Natural killer cell (primary cell): Measurements from ENCODE around the gene FKBP1A. TPM values are rescaled to one million over a fixed set of nuclear protein-coding genes. Genes with fewer than 3 reads are reported as not detected.

Experiments used
- ATAC-seq, 3 donors: fragments of 150-1000 bp in 2 of 3; fragments of 200-7000 bp in 1 of 3; cut with Tn5 transposase; 1 replicate in 1 of 3; 2 replicates in 2 of 3; pipeline ENCODE4 v1.10.0; 2021; ENCODE audit warnings: mild to moderate bottlenecking in 2 of 3, moderate library complexity in 2 of 3
- DNase-seq, 2 donors: peaks; one replicate each; pipeline versions ENCODE4 v3.0.0 to v3.0.0-alpha.2; 2013 to 2021; ENCODE audit warnings: mixed read lengths in 1 of 2
- H3K27ac ChIP-seq: one replicate; pipeline ENCODE4 v1.5.1; 2013; ENCODE audit warnings: mild to moderate bottlenecking, low read length
- H3K27me3 ChIP-seq: one replicate; pipeline ENCODE4 v1.6.1; 2013; ENCODE audit warnings: low read length; ENCODE audit not compliant: control insufficient read depth, insufficient read depth
- H3K36me3 ChIP-seq: one replicate; pipeline ENCODE4 v1.6.1; 2013; ENCODE audit warnings: low read length; ENCODE audit not compliant: control insufficient read depth, insufficient read depth
- H3K4me1 ChIP-seq: one replicate; pipeline ENCODE4 v1.6.1; 2013; ENCODE audit warnings: low read length; ENCODE audit not compliant: control insufficient read depth, insufficient read depth
- H3K4me3 ChIP-seq: one replicate; pipeline ENCODE4 v1.5.1; 2013; ENCODE audit warnings: low read length
- H3K9me3 ChIP-seq: one replicate; pipeline ENCODE4 v1.6.1; 2013; ENCODE audit warnings: low read length; ENCODE audit not compliant: control insufficient read depth, insufficient read depth
- H3K27ac Mint-ChIP-seq, 2 donors: one replicate each; pipeline ENCODE4 v1.8.0; 2022; ENCODE audit warnings: mild to moderate bottlenecking in 2 of 2, mixed read lengths in 2 of 2, moderate library complexity in 1 of 2
- H3K27me3 Mint-ChIP-seq, 2 donors: one replicate each; pipeline ENCODE4 v1.8.0; 2022; ENCODE audit warnings: low read depth in 2 of 2, mixed read lengths in 2 of 2
- H3K36me3 Mint-ChIP-seq: one replicate; pipeline ENCODE4 v1.8.0; 2022; ENCODE audit warnings: mixed read lengths
- H3K4me1 Mint-ChIP-seq, 2 donors: one replicate each; pipeline ENCODE4 v1.8.0; 2022; ENCODE audit warnings: mixed read lengths in 2 of 2
- H3K4me3 Mint-ChIP-seq: one replicate; pipeline ENCODE4 v1.8.0; 2022; ENCODE audit warnings: mild to moderate bottlenecking, moderate library complexity, mixed read lengths
- H3K9me3 Mint-ChIP-seq, 2 donors: one replicate each; pipeline ENCODE4 v1.8.0; 2022; ENCODE audit warnings: mixed read lengths in 2 of 2
- CTCF ChIP-seq: fragments of 200-600 bp; IDR thresholded peaks from one replicate; pipeline ENCODE4 v1.8.0; 2022; ENCODE audit warnings: antibody characterized with exemption
- WGBS: methylation state at CpG from one replicate; pipeline ENCODE4 v1.1.7; 2013; ENCODE audit warnings: missing lambda C conversion rate; ENCODE audit not compliant: insufficient coverage; 5-methylcytosine and 5-hydroxymethylcytosine counted together
- intact Hi-C: fragments of 100-400 bp; cut with micrococcal nuclease; formaldehyde crosslinking; loops from one replicate; pipeline ENCODE4 v1.14.2; 2022
- total RNA-seq, 4 donors: library from RNA; stranded (reverse); fragments of 120-200 nt in 1 of 4; gene quantifications; one replicate each; pipeline versions ENCODE4 v1.2.3 to v1.2.4, GENCODE V29; 2013 to 2022

FKBP1A gene
- total RNA-seq, 3 donors from 2014 or later (not counting 1 experiment from before 2014, with no cell fraction given) = 74.6 to 76.4 (median 75.4) TPM

- Histone ChIP-seq H3K4me1 (peaks cover 1% of the 10 kb centered on the region), H3K27me3 (no peaks in the 10 kb centered on the region), H3K9me3 (no peaks in the 10 kb centered on the region), H3K4me3 (no peak overlapping the region), H3K36me3 (peaks cover 24% of the 10 kb centered on the region), H3K27ac (no peak overlapping the region)
- Mint-ChIP-seq H3K27me3 (no peaks in the 10 kb centered on the region), H3K4me1 (peaks cover 25 to 33% of the 10 kb centered on the region in 2 donors), H3K9me3 (no peaks in the 10 kb centered on the region), H3K27ac (no peak overlapping the region), H3K36me3 (no peaks in the 10 kb centered on the region), H3K4me3 (no peak overlapping the region)
- intact Hi-C loops = no loop called here
- ATAC-seq = no peak
- 77% methylated on average over 1 of the region's 2 CpGs for WGBS
- no peak for TF ChIP-seq CTCF
- DNase-seq = no peak
These were observed 22.2 kb downstream of the FKBP1A start for GRCh38 chr20:1370548-1371110.

- intact Hi-C loops = no loop called here
These were observed 22.9 kb downstream of the FKBP1A start for GRCh38 chr20:1369970-1370369.

DNA sequence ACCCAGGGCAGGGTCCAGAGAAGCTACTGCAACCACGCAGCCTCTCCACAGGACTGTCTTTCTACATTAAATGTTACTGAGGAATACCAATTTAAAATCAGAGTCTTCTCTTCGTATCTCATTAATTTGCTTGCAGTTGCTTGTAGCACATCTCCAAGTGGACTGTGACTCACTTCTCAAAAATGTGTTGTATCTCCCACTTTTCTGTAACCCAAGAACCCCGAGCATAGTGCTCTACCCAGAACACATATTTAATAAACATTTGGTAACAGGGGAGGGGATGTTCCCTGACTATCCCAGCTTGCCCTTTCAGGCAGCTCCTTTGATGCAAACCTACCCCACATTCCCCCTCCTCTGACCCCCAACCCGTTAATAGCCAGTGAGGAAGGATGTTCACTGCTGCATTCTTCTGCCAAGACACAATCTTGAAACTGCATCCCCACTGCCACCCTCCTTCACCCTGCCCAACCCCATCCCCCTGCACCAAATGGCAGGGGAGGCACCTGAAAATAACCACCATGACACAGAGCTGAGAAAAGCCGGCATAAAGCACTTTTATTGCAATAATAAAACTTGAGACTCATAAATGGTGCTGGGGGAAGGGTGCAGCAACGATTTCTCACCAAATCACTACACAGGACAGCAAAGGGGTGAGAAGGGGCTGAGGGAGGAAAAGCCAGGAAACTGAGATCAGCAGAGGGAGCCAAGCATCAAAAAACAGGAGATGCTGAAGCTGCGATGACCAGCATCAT, 24.2 kb downstream of the FKBP1A start:
- 91% methylated on average over 4 of the region's 7 CpGs for WGBS
- Mint-ChIP-seq H3K36me3 (no peaks in the 10 kb centered on the region), H3K4me1 (peaks cover 33 to 41% of the 10 kb centered on the region in 2 donors)

More at GRCh38 chr20:1369970-1370369, 22.9 kb downstream of the FKBP1A start:
- Histone ChIP-seq H3K27me3 (no peaks in the 10 kb centered on the region), H3K36me3 (peaks cover 24% of the 10 kb centered on the region), H3K4me1 (no peaks in the 10 kb centered on the region), H3K9me3 (no peaks in the 10 kb centered on the region), H3K27ac (no peak overlapping the region), H3K4me3 (no peak overlapping the region)
- H3K27me3 Mint-ChIP-seq = no peaks in the 10 kb centered on the region
- peaks cover 25 to 32% of the 10 kb centered on the region in 2 donors for H3K4me1 Mint-ChIP-seq
- DNase-seq (no peak), ATAC-seq (no peak)
- H3K36me3 Mint-ChIP-seq = no peaks in the 10 kb centered on the region
- TF ChIP-seq CTCF = no peak
- no peak overlapping the region for H3K4me3 Mint-ChIP-seq
- 77% methylated on average over 3 of the region's 3 CpGs for WGBS
- no peak overlapping the region for H3K27ac Mint-ChIP-seq
- H3K9me3 Mint-ChIP-seq = no peaks in the 10 kb centered on the region

More for the DNA sequence above, 24.2 kb downstream of the FKBP1A start:
- Histone ChIP-seq H3K27me3 (no peaks in the 10 kb centered on the region), H3K36me3 (peaks cover 19% of the 10 kb centered on the region), H3K4me3 (no peak overlapping the region), H3K4me1 (peaks cover 5% of the 10 kb centered on the region), H3K27ac (no peak overlapping the region), H3K9me3 (no peaks in the 10 kb centered on the region)
- no peaks in the 10 kb centered on the region for H3K9me3 Mint-ChIP-seq
- ATAC-seq (no peak), DNase-seq (no peak)
- H3K4me3 Mint-ChIP-seq = no peak overlapping the region
- TF ChIP-seq CTCF = no peak
- intact Hi-C loops = no loop called here
- H3K27ac Mint-ChIP-seq = no peak overlapping the region
- H3K27me3 Mint-ChIP-seq = no peaks in the 10 kb centered on the region
